ENCODE measurements around the gene NGEF. TPM values are rescaled to one million over a fixed set of nuclear protein-coding genes. Genes with fewer than 3 reads are reported as not detected.

NGEF gene
- total RNA-seq, 1 experiment from 2014 or later: 2.7 TPM

- BruUV-seq (replicated peaks): no TSS peak
- TF ChIP-seq CTCF (IDR thresholded peaks at IDR 0.05; ENCODE audit: unreplicated experiment): no peak
- no peak overlapping the region for H3K4me3 Mint-ChIP-seq (ENCODE audit: unreplicated experiment)
- no peak overlapping the region for H3K27ac Mint-ChIP-seq (ENCODE audit: low read depth, unreplicated experiment)
- intact Hi-C loops (cut with micrococcal nuclease): no loop called here
- H3K9me3 Mint-ChIP-seq (ENCODE audit: unreplicated experiment): no peaks in the 10 kb centered on the region
- no peaks in the 10 kb centered on the region for H3K36me3 Mint-ChIP-seq (ENCODE audit: insufficient read depth, unreplicated experiment)
- DNase-seq (ENCODE audit: unreplicated experiment): no peak
- no peaks in the 10 kb centered on the region for H3K27me3 Mint-ChIP-seq (ENCODE audit: insufficient read depth, unreplicated experiment)
- ChIA-PET POLR2A (interaction anchor here (0.8 kb wide), 1 partner anchor 15 kb away, joined by 5 read pairs; no protein-coding TSS in a partner anchor), CTCF (no interaction called here)
- no peaks in the 10 kb centered on the region for H3K4me1 Mint-ChIP-seq (ENCODE audit: insufficient read depth, unreplicated experiment)
These were observed 49.1 kb downstream of the NGEF start for GRCh38 chr2:232963913-232964312.

- Mint-ChIP-seq H3K36me3 (ENCODE audit: insufficient read depth, unreplicated experiment) (no peaks in the 10 kb centered on the region), H3K4me1 (ENCODE audit: insufficient read depth, unreplicated experiment) (no peaks in the 10 kb centered on the region), H3K27ac (ENCODE audit: low read depth, unreplicated experiment) (no peak overlapping the region), H3K27me3 (ENCODE audit: insufficient read depth, unreplicated experiment) (no peaks in the 10 kb centered on the region), H3K4me3 (ENCODE audit: unreplicated experiment) (no peak overlapping the region), H3K9me3 (ENCODE audit: unreplicated experiment) (no peaks in the 10 kb centered on the region)
- DNase-seq (ENCODE audit: unreplicated experiment): peak; percentile 20
- BruUV-seq (replicated peaks): no TSS peak
- TF ChIP-seq CTCF (IDR thresholded peaks at IDR 0.05; ENCODE audit: unreplicated experiment): no peak
- intact Hi-C loops (cut with micrococcal nuclease): no loop called here
- ChIA-PET POLR2A (no interaction called here), CTCF (no interaction called here)
These were observed 52.2 kb downstream of the NGEF start for GRCh38 chr2:232960862-232961261.

GRCh38 chr2:232959139-232959538 lies 53.9 kb downstream of the NGEF start:
- no peak overlapping the region for H3K27ac Mint-ChIP-seq (ENCODE audit: low read depth, unreplicated experiment)
- intact Hi-C loops (cut with micrococcal nuclease): no loop called here
- no peaks in the 10 kb centered on the region for H3K27me3 Mint-ChIP-seq (ENCODE audit: insufficient read depth, unreplicated experiment)
- no peak for DNase-seq (ENCODE audit: unreplicated experiment)
- CTCF ChIA-PET: interaction anchor here (0.6 to 1.5 kb wide), 3 partner anchors 16 to 181 kb away, joined by 3 read pairs; no protein-coding TSS in a partner anchor
- no peaks in the 10 kb centered on the region for H3K9me3 Mint-ChIP-seq (ENCODE audit: unreplicated experiment)
- no peaks in the 10 kb centered on the region for H3K36me3 Mint-ChIP-seq (ENCODE audit: insufficient read depth, unreplicated experiment)
- no TSS peak for BruUV-seq (replicated peaks)
- H3K4me3 Mint-ChIP-seq (ENCODE audit: unreplicated experiment): no peak overlapping the region
- no peaks in the 10 kb centered on the region for H3K4me1 Mint-ChIP-seq (ENCODE audit: insufficient read depth, unreplicated experiment)
- no peak for TF ChIP-seq CTCF (IDR thresholded peaks at IDR 0.05; ENCODE audit: unreplicated experiment)
- POLR2A ChIA-PET: interaction anchor here (0.7 kb wide), 1 partner anchor 391 kb away, joined by 3 read pairs; no protein-coding TSS in a partner anchor

GRCh38 chr2:232957657-232958090 lies 55.4 kb downstream of the NGEF start:
- ChIA-PET POLR2A (interaction anchor here (0.7 kb wide), 1 partner anchor 55 kb away, joined by 3 read pairs; no protein-coding TSS in a partner anchor), CTCF (interaction anchor here (1.0 to 1.5 kb wide), 4 partner anchors 15 to 183 kb away, joined by 3 to 4 read pairs (median 3); no protein-coding TSS in a partner anchor)
- no peaks in the 10 kb centered on the region for H3K4me1 Mint-ChIP-seq (ENCODE audit: insufficient read depth, unreplicated experiment)
- H3K9me3 Mint-ChIP-seq (ENCODE audit: unreplicated experiment): no peaks in the 10 kb centered on the region
- intact Hi-C loops (cut with micrococcal nuclease): no loop called here
- TF ChIP-seq CTCF (IDR thresholded peaks at IDR 0.05; ENCODE audit: unreplicated experiment): no peak
- BruUV-seq (replicated peaks): no TSS peak
- H3K4me3 Mint-ChIP-seq (ENCODE audit: unreplicated experiment): no peak overlapping the region
- H3K27me3 Mint-ChIP-seq (ENCODE audit: insufficient read depth, unreplicated experiment): no peaks in the 10 kb centered on the region
- no peak for DNase-seq (ENCODE audit: unreplicated experiment)
- no peaks in the 10 kb centered on the region for H3K36me3 Mint-ChIP-seq (ENCODE audit: insufficient read depth, unreplicated experiment)
- no peak overlapping the region for H3K27ac Mint-ChIP-seq (ENCODE audit: low read depth, unreplicated experiment)

Measured in MCF 10A (cell line).